H1 (cell line): ENCODE measurements around the gene CMTM1. TPM values are rescaled to one million over a fixed set of nuclear protein-coding genes. Genes with fewer than 3 reads are reported as not detected.
A peak's percentile ranks its signal among the peaks of the same experiment; 100 is the strongest.

Source experiments
- CTCF ChIA-PET: fragments of 300-600 bp; sonication (Branson Sonifier 250); formaldehyde crosslinking; loops from one replicate; lab custom pipeline; 2021; ENCODE audit not compliant: partially characterized antibody; lab: Charles Lee
- POLR2A ChIA-PET: fragments of 300-600 bp; sonication (Branson Sonifier 250); formaldehyde crosslinking; loops from one replicate; lab custom pipeline; 2021; ENCODE audit warnings: inconsistent platforms; ENCODE audit not compliant: partially characterized antibody; lab: Charles Lee
- DNase-seq, 2 experiments: peaks; one replicate each; pipeline versions ENCODE4 v3.0.0 to v3.0.0-alpha.2; 2010 to 2022; ENCODE audit warnings: low spot score in 2 of 2, low read depth in 1 of 2, mixed read lengths in 1 of 2
- FAIRE-seq: peaks from 2 replicates; lab custom pipeline; 2011; peaks lifted over from hg19 to GRCh38; lab: Jason Lieb, UNC
- H2AFZ ChIP-seq: 2 replicates; pipeline ENCODE4 v1.8.1; 2012; ENCODE audit warnings: low read length, inconsistent platforms
- H2AK5ac ChIP-seq: 2 replicates; pipeline ENCODE4 v1.6.1; 2013; ENCODE audit warnings: low read depth, low read length
- H2BK120ac ChIP-seq: replicated peaks from 2 replicates; pipeline ENCODE3; 2013; ENCODE audit warnings: low read depth, low read length, inconsistent platforms
- H2BK12ac ChIP-seq: 2 replicates; pipeline ENCODE4 v1.6.1; 2013; ENCODE audit warnings: low read depth, low read length
- H2BK15ac ChIP-seq: 2 replicates; pipeline ENCODE4 v1.6.1; 2013; ENCODE audit warnings: low read length
- H2BK20ac ChIP-seq: 2 replicates; pipeline ENCODE4 v1.6.1; 2013; ENCODE audit warnings: low read length
- H2BK5ac ChIP-seq: 2 replicates; pipeline ENCODE4 v1.6.1; 2013; ENCODE audit warnings: low read depth, low read length
- H3K14ac ChIP-seq: 2 replicates; pipeline ENCODE4 v1.6.1; 2013; ENCODE audit warnings: inconsistent platforms; ENCODE audit not compliant: insufficient read length
- H3K18ac ChIP-seq: 2 replicates; pipeline ENCODE4 v1.6.1; 2013; ENCODE audit warnings: low read length; ENCODE audit errors: extremely low read depth
- H3K23ac ChIP-seq: 2 replicates; pipeline ENCODE4 v1.6.1; 2013; ENCODE audit warnings: inconsistent platforms; ENCODE audit not compliant: insufficient read length
- H3K23me2 ChIP-seq: 2 replicates; pipeline ENCODE4 v1.6.1; 2013; ENCODE audit warnings: low read depth, low read length
- H3K27ac ChIP-seq: 2 replicates; pipeline ENCODE4 v1.6.1; 2011; ENCODE audit warnings: low read depth, low read length, inconsistent platforms
- H3K27me3 ChIP-seq, 4 experiments: replicated peaks in 1 of 4; 1 replicate in 1 of 4; 2 replicates in 3 of 4; pipeline versions ENCODE4 v1.6.1 to v1.8.1; 2011 to 2013; ENCODE audit warnings: low read length in 3 of 4, mild to moderate bottlenecking in 3 of 4, inconsistent platforms in 2 of 4, mixed read lengths in 2 of 4, moderate library complexity in 1 of 4; ENCODE audit not compliant: control insufficient read depth in 3 of 4, insufficient read depth in 3 of 4; ENCODE audit errors: extremely low read depth in 1 of 4
- H3K36me3 ChIP-seq, 4 experiments: 2 replicates each; pipeline versions ENCODE4 v1.6.1 to v1.8.1; 2011 to 2013; ENCODE audit warnings: mild to moderate bottlenecking in 4 of 4, low read length in 3 of 4, moderate library complexity in 2 of 4, control low read depth in 1 of 4, inconsistent platforms in 1 of 4; ENCODE audit not compliant: insufficient read depth in 4 of 4, control insufficient read depth in 2 of 4
- H3K4ac ChIP-seq: replicated peaks from 2 replicates; pipeline ENCODE3; 2013; ENCODE audit warnings: low read length, low read depth, mixed read lengths, inconsistent platforms; ENCODE audit not compliant: insufficient read length
- H3K4me1 ChIP-seq, 4 experiments: replicated peaks in 1 of 4; 1 replicate in 1 of 4; 2 replicates in 3 of 4; pipeline versions ENCODE4 v1.6.1 to v1.8.1; 2011 to 2013; ENCODE audit warnings: low read length in 3 of 4, inconsistent platforms in 2 of 4, mixed read lengths in 1 of 4; ENCODE audit not compliant: insufficient read depth in 4 of 4, control insufficient read depth in 3 of 4
- H3K4me2 ChIP-seq, 2 experiments: 2 replicates each; pipeline versions ENCODE4 v1.6.1 to v1.8.1; 2011 to 2013; ENCODE audit warnings: low read depth in 2 of 2, low read length in 2 of 2, control low read depth in 1 of 2, inconsistent platforms in 1 of 2, mild to moderate bottlenecking in 1 of 2; ENCODE audit not compliant: insufficient read depth in 1 of 2
- H3K4me3 ChIP-seq, 4 experiments: fragments of 200-600, 300-600 bp in 1 of 4; sonication (generic), shearing (Covaris generic), sonication (Bioruptor Twin) in 1 of 4; 2 replicates each; pipeline versions ENCODE4 v1.5.1 to v1.8.1; 2011 to 2016; ENCODE audit warnings: low read length in 4 of 4, low read depth in 3 of 4, control low read depth in 2 of 4, inconsistent platforms in 2 of 4, mild to moderate bottlenecking in 2 of 4, mixed read lengths in 1 of 4, moderate library complexity in 1 of 4; ENCODE audit not compliant: insufficient read depth in 2 of 4; ENCODE audit errors: extremely low read depth in 1 of 4
- H3K56ac ChIP-seq: replicated peaks from 2 replicates; pipeline ENCODE3; 2013; ENCODE audit warnings: low read depth, mild to moderate bottlenecking, mixed read lengths, low read length, inconsistent platforms; ENCODE audit not compliant: insufficient read length
- H3K79me1 ChIP-seq: 2 replicates; pipeline ENCODE4 v1.6.1; 2013; ENCODE audit warnings: low read depth, low read length, control low read depth
- H3K79me2 ChIP-seq, 2 experiments: 2 replicates each; pipeline versions ENCODE4 v1.6.1 to v1.8.1; 2012 to 2013; ENCODE audit warnings: low read length in 2 of 2, mild to moderate bottlenecking in 2 of 2, inconsistent platforms in 1 of 2; ENCODE audit not compliant: insufficient read depth in 2 of 2, control insufficient read depth in 1 of 2
- H3K9ac ChIP-seq, 4 experiments: replicated peaks in 1 of 4; 1 replicate in 1 of 4; 2 replicates in 3 of 4; pipeline versions ENCODE4 v1.6.1 to v1.8.1; 2011 to 2013; ENCODE audit warnings: low read depth in 3 of 4, low read length in 3 of 4, control low read depth in 2 of 4, mild to moderate bottlenecking in 2 of 4, moderate library complexity in 2 of 4, inconsistent platforms in 1 of 4; ENCODE audit errors: extremely low read depth in 1 of 4
- H3K9me3 ChIP-seq, 2 experiments: 2 replicates each; pipeline versions ENCODE4 v1.6.1 to v1.8.1; 2012 to 2013; ENCODE audit warnings: mild to moderate bottlenecking in 2 of 2, moderate library complexity in 2 of 2, control low read depth in 1 of 2, inconsistent platforms in 1 of 2, low read depth in 1 of 2, low read length in 1 of 2, mixed read lengths in 1 of 2; ENCODE audit not compliant: insufficient read depth in 2 of 2
- H4K20me1 ChIP-seq, 2 experiments: replicated peaks in 1 of 2; 2 replicates each; pipeline versions ENCODE3 to v1.8.1; 2011 to 2013; ENCODE audit warnings: inconsistent platforms in 2 of 2, low read length in 2 of 2, mild to moderate bottlenecking in 1 of 2; ENCODE audit not compliant: insufficient read depth in 2 of 2, control insufficient read depth in 1 of 2
- H4K5ac ChIP-seq: 2 replicates; pipeline ENCODE4 v1.6.1; 2013; ENCODE audit warnings: low read length, low read depth, mixed read lengths, inconsistent platforms; ENCODE audit not compliant: insufficient read length
- H4K8ac ChIP-seq: 2 replicates; pipeline ENCODE4 v1.8.0; 2013; ENCODE audit warnings: mild to moderate bottlenecking, moderate library complexity, low read length, inconsistent platforms; ENCODE audit not compliant: insufficient read depth; ENCODE audit errors: extremely low read depth
- H4K91ac ChIP-seq: replicated peaks from 2 replicates; pipeline ENCODE3; 2013; ENCODE audit warnings: low read length, mixed read lengths, inconsistent platforms; ENCODE audit not compliant: insufficient read length
- ASH2L ChIP-seq: fragments of 200-600, 300-600 bp; sonication (generic); IDR thresholded peaks from one replicate; pipeline ENCODE4 v1.7.1; 2017; ENCODE audit warnings: low read length
- CBX8 ChIP-seq: fragments of 300-800, 300-1000 bp; sonication (generic); IDR thresholded peaks from 2 replicates; pipeline ENCODE4 v1.7.1; 2016; ENCODE audit warnings: low read depth, low read length, borderline replicate concordance
- CTCF ChIP-seq, 3 experiments: IDR thresholded peaks; 1 replicate in 2 of 3; 2 replicates in 1 of 3; pipeline versions ENCODE4 v1.5.1 to v1.6.1; 2011; ENCODE audit warnings: low read length in 3 of 3, mild to moderate bottlenecking in 3 of 3, inconsistent platforms in 2 of 3, low read depth in 1 of 3, moderate library complexity in 1 of 3; ENCODE audit not compliant: insufficient read depth in 1 of 3; ENCODE audit errors: control extremely low read depth in 1 of 3
- EP300 ChIP-seq, 2 experiments: IDR thresholded peaks; 1 replicate in 1 of 2; 2 replicates in 1 of 2; pipeline ENCODE4 v1.6.1; 2011 to 2012; ENCODE audit warnings: low read depth in 2 of 2, low read length in 2 of 2, mild to moderate bottlenecking in 2 of 2, borderline replicate concordance in 1 of 2, inconsistent platforms in 1 of 2, moderate library complexity in 1 of 2
- POLR2A ChIP-seq, 2 experiments: IDR thresholded peaks; 1 replicate in 1 of 2; 2 replicates in 1 of 2; pipeline ENCODE4 v1.6.1; 2011; ENCODE audit warnings: low read depth in 2 of 2, low read length in 2 of 2, mild to moderate bottlenecking in 2 of 2; ENCODE audit errors: control extremely low read depth in 1 of 2
- RBBP5 ChIP-seq: IDR thresholded peaks from 2 replicates; pipeline ENCODE4 v1.7.1; 2012; ENCODE audit warnings: low read depth, mild to moderate bottlenecking, inconsistent platforms, low read length, moderate library complexity, borderline replicate concordance
- SAP30 ChIP-seq: fragments of 300-600 bp; sonication (generic); IDR thresholded peaks from 2 replicates; pipeline ENCODE4 v1.7.1; 2012; ENCODE audit warnings: low read length, moderate library complexity, mild to moderate bottlenecking, inconsistent platforms; ENCODE audit not compliant: insufficient read depth, insufficient replicate concordance
- SIN3A ChIP-seq, 2 experiments: IDR thresholded peaks in 1 of 2; conservative IDR thresholded peaks in 1 of 2; 2 replicates each; pipeline ENCODE4 v1.6.1; 2011 to 2012; ENCODE audit warnings: low read length in 2 of 2, improper control_type of control experiment in 1 of 2, low read depth in 1 of 2, mild to moderate bottlenecking in 1 of 2
- SP2 ChIP-seq: IDR thresholded peaks from 2 replicates; pipeline ENCODE4 v1.6.1; 2012; ENCODE audit warnings: mild to moderate bottlenecking, low read length, inconsistent platforms
- TAF7 ChIP-seq: optimal IDR thresholded peaks from 2 replicates; pipeline ENCODE3; 2011; ENCODE audit warnings: low read depth, mild to moderate bottlenecking, inconsistent platforms, low read length, moderate library complexity, borderline replicate concordance
- WGBS, 2 experiments: shearing (Covaris generic) in 1 of 2; methylation state at CpG; one replicate each; pipeline versions ENCODE4 v1.1.6 to v1.1.7; 2013 to 2015; ENCODE audit warnings: low lambda C conversion rate in 2 of 2, mixed read lengths in 2 of 2, inconsistent platforms in 1 of 2, low coverage in 1 of 2, missing lambda C conversion rate in 1 of 2; ENCODE audit not compliant: insufficient replicate concordance in 2 of 2, insufficient coverage in 1 of 2, insufficient read length in 1 of 2; ENCODE audit errors: extremely low coverage in 1 of 2, missing lambda C conversion rate in 1 of 2; 5-methylcytosine and 5-hydroxymethylcytosine counted together
- polyA plus RNA-seq, 7 experiments: library from polyadenylated mRNA; depleted of rRNA in 3 of 7; stranded (reverse) in 5 of 7; unstranded in 2 of 7; fragments of >200 nt in 5 of 7; fragments of 200-250 nt in 2 of 7; gene quantifications; 1 replicate in 5 of 7; 2 replicates in 1 of 7; 4 replicates in 1 of 7; pipeline versions ENCODE4 v1.2.1 to v1.2.3, GENCODE V29; 2011 to 2013; ENCODE audit warnings: missing spikeins in 2 of 7, mixed read lengths in 2 of 7
- total RNA-seq: library from RNA; stranded (reverse); fragmentation: NEBNext Ultra II Directional; extraction: Animal tissue kit (Norgen Biotek cat#: 25700); gene quantifications from 2 replicates; pipeline ENCODE4 v1.2.1, GENCODE V29; 2021

The CMTM1 gene
- total and polyA plus RNA-seq, 2 of the 8 experiments (the other 6 are each of a cell fraction or from before 2014, with no cell fraction given) = 1.2 to 2.0 TPM

- H2BK120ac ChIP-seq = no peak overlapping the region
- H3K9ac ChIP-seq = no peak overlapping the region
- H3K79me1 ChIP-seq = peaks cover 5% of the 10 kb centered on the region; the same call in 1 of the 2 replicates
- no peak overlapping the region for H3K14ac ChIP-seq
- DNase-seq = no peak
- peak overlapping the region; percentile 60; the same call in 1 of the 2 replicates for H2BK12ac ChIP-seq
- no peak overlapping the region for H3K4me2 ChIP-seq
- peak overlapping the region; percentile 33 for H3K18ac ChIP-seq
- peaks cover 0 to 6% of the 10 kb centered on the region in 2 experiments; a peak in 1 of 4 replicates for H3K9me3 ChIP-seq
- H3K23ac ChIP-seq = no peak overlapping the region
- no peak overlapping the region for H3K4ac ChIP-seq
- 91% methylated on average over 11 of the region's 12 CpGs; no CpG with 5 or more reads in 1 of the 2 experiments for WGBS, 2 experiments
- no peak overlapping the region for H4K8ac ChIP-seq
- H3K4me1 ChIP-seq = peaks cover 0 to 22% (median 13%) of the 10 kb centered on the region in 4 experiments; a peak in 6 of 7 replicates
- no peaks in the 10 kb centered on the region for H3K27me3 ChIP-seq
- no peak overlapping the region for H4K5ac ChIP-seq
- no peak overlapping the region for H3K56ac ChIP-seq
- ChIA-PET POLR2A (interaction anchor here (1.4 to 2.9 kb wide), 5 partner anchors 9 to 87 kb away, joined by 3 to 11 read pairs (median 6); partner anchors contain the start of genes CKLF and CMTM4), CTCF (interaction anchor here (0.6 to 6.4 kb wide), 25 partner anchors 10 to 265 kb away, joined by 3 to 57 read pairs (median 6); partner anchors contain the start of gene CKLF)
- no peak overlapping the region for H2AFZ ChIP-seq
- FAIRE-seq = no peak
- no peak overlapping the region for H3K27ac ChIP-seq
- H2BK5ac ChIP-seq = no peak overlapping the region
- no peak overlapping the region for H4K91ac ChIP-seq
- H3K4me3 ChIP-seq = no peak overlapping the region
- H3K79me2 ChIP-seq = peaks cover 0 to 3% of the 10 kb centered on the region in 2 experiments; a peak in 2 of 4 replicates
- H3K23me2 ChIP-seq = no peaks in the 10 kb centered on the region; the same call in 1 of the 2 replicates
- H2BK20ac ChIP-seq = no peak overlapping the region
- H2BK15ac ChIP-seq = no peak overlapping the region
- peaks cover 7 to 28% (median 19%) of the 10 kb centered on the region in 4 experiments; a peak in 6 of 8 replicates for H3K36me3 ChIP-seq
- H4K20me1 ChIP-seq = peaks cover 1 to 13% of the 10 kb centered on the region in 2 experiments
- H2AK5ac ChIP-seq = 0 out of 2 replicates have a peak overlapping the region, but pooled peaks have one; percentile 29
- TF ChIP-seq CBX8 (no peak), EP300 (IDR thresholded peaks at IDR 0.05; ENCODE audit: borderline replicate concordance in 1 of 2, low read depth in 2 of 2, low read length in 2 of 2) (no peak), CTCF (IDR thresholded peaks at IDR 0.05; ENCODE audit: control extremely low read depth in 1 of 3, insufficient read depth in 1 of 3, low read depth in 1 of 3, low read length in 3 of 3) (no peak), RBBP5 (no peak), SP2 (no peak), POLR2A (IDR thresholded peaks at IDR 0.05; ENCODE audit: control extremely low read depth in 1 of 2, low read depth in 2 of 2, low read length in 2 of 2) (no peak), ASH2L (no peak), SIN3A (conservative IDR thresholded peaks at IDR 0.05 in 1 of 2, IDR thresholded peaks at IDR 0.05 in 1 of 2; ENCODE audit: low read depth in 1 of 2, low read length in 2 of 2) (no peak), TAF7 (no peak), SAP30 (no peak)
Measured at GRCh38 chr16:66609139-66609510, 42.9 kb downstream of the CMTM1 start.
